ENCODE measurements around the gene ARHGAP6. TPM values are rescaled to one million over a fixed set of nuclear protein-coding genes. Genes with fewer than 3 reads are reported as not detected.
A peak's percentile ranks its signal among the peaks of the same experiment; 100 is the strongest.
"Not testable (repeated sequence)": the region's sequence is repeated elsewhere in the genome, so short reads cannot be mapped to it uniquely, and the experiment has no call there.

The ARHGAP6 gene
- polyA plus RNA-seq, 1 donor, result 15.0 TPM

GRCh38 chrX:11648705-11649519, 16.8 kb downstream of the ARHGAP6 start:
- DNase-seq, result no peak

GRCh38 chrX:11647138-11647537, 18.6 kb downstream of the ARHGAP6 start:
- no peak for DNase-seq

DNA sequence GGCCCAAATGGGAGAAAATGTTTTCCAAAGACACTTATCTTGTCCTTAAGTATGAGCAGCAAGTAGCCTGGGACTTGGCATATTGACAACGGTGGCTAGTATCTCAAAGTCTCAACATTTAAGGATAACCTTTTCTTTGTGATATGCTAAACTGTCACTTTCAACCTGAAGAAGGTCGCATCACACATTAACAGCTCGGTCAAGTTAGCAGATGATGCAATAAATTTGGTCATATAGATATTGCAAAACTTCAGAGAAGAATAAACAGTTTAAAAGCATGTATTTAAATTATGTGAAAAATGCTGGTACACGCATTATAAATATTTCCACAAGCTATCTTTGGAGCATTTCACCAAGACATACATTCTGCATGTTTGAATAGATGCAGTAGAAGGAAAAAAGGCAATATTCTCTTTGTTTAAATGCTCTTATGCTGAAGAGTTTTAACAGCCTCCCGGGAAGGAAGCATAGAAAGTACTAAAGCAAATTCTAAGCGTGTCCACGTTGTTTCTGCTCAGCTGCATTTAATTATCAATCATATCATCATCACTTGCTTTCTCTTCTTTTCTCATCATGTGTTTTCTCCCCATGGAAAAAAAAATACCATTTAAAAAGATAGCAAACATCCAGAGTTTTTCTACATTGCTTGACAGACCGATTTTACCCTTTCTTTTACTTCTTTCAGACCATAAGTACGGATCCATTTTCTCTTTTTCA, 24.2 kb downstream of the ARHGAP6 start:
- no peak for DNase-seq

GRCh38 chrX:11640089-11640488, 25.6 kb downstream of the ARHGAP6 start:
- no peak for DNase-seq

DNA sequence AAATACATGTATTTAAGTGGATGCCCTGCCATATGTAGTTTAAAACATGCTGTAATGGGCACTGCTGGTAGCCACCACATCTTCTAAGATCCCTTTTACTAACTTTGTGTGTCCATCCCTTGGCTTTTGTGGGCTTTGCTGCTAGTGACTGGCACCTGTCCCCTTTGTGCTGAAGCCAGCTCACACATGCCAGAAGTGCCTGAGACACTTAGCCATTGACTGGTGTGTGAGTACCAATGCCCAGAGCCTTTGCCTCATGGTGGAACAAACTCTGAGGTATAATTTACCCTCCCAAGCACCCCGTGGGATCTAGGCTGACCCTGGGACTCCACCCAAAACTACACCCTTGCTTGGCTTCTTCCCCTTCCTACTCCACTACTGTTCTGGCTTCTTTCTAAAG, 33.0 kb downstream of the ARHGAP6 start:
- no peak for DNase-seq

- no peak for DNase-seq
Measured at GRCh38 chrX:11629593-11630211, 36.0 kb downstream of the ARHGAP6 start.

DNA sequence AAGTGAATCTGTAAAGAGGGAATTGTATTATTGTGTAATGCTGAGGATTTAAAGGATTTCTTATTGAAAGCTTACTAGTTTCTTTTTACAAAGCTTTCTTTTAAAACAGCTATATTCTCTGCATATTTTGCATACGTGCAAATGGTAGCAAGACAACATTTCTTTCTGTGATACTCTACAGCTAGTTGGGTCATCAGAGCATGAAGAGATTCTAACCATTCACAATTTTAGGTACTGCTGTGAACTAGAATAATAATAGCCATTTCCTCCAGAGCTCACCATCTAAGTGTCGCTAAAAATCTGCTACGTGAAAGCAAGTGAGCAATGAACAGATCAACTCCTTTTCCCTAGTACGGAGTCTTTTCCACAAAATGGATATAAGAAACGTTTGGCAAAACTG, 37.3 kb downstream of the ARHGAP6 start:
- no peak for DNase-seq

DNA sequence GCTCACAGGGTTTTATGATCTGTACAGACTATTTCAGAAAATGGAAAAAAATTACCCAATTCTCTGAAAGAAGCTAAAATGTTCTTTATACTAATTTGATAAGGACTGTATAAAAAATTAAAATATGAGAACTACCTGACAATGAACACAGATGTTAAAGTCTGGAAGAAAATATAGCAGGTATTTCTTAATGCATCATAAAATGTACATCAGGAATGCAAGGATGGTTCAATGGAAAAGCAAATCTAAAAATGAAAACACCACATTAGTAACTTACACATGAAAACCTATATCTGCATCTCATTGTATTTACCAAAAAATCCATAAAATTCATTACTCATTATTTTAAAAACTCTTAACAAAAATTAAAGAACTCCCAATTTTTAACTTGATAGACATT, 39.4 kb downstream of the ARHGAP6 start:
- DNase-seq, result no peak

DNA sequence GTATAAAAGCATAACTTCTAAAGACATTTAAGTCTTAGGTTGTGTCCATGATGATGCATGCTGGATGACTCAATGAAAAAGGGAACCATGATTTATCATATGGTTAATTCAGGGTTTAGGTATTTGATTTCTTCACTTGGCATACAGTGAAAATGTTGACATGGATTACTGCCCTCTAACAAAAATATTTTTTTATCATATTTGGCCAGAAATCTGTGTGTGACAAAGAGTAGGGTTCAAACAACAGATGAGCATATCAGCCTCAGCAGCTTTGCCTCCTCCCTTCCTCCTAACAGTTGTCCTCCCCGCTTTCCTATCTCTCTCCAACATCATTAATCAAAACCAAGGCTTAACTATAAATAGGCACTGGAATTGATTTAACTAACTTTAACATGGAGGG, 46.3 kb downstream of the ARHGAP6 start:
- DNase-seq, result no peak

- DNase-seq, result not testable (repeated sequence)
Measured at GRCh38 chrX:11614253-11614652, 51.5 kb downstream of the ARHGAP6 start.

- no peak for DNase-seq
Measured at GRCh38 chrX:11611965-11612364, 53.8 kb downstream of the ARHGAP6 start.

DNA sequence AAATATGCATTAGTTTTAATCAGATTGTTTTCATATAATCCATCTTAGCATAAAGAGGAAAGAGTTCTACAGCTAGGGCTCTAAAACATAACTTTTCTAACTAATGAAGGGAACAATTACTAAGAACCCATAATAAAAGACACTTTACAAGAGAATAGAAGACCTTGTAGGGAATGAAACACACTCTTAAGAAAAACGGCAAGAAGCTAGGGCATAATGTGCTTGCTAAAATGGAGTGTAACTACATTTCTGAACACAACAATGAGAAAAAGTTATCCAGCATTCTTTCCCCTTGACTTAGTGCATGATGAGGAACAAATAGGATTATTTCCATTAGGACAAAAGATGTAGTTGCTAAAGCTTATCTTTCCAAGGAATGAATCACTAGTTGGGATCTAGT, 54.6 kb downstream of the ARHGAP6 start:
- no peak for DNase-seq

DNA sequence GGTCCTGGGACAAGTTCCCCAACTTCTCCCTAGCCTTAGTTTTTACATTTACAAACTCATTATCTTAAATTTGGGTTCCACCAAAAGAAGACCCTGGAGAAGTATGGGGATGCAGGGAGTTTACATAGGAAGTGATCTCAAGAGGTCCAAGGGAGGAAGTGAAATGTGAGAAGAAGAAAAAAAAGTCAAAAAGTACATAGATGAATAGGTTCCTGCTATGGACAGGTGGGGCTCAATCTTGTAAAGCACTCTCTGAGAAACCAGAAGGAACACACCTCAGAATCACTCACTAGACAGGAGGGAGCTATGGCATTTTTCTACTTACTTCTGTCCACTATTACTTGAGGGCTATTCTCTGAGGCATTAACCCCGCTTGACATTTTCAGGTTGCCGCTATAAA, 56.6 kb downstream of the ARHGAP6 start:
- no peak for DNase-seq

- DNase-seq, result no peak
Measured at GRCh38 chrX:11606408-11606807, 59.3 kb downstream of the ARHGAP6 start.

GRCh38 chrX:11600578-11600977, 65.1 kb downstream of the ARHGAP6 start:
- no peak for DNase-seq

GRCh38 chrX:11597479-11597878, 68.2 kb downstream of the ARHGAP6 start:
- DNase-seq, result no peak

DNA sequence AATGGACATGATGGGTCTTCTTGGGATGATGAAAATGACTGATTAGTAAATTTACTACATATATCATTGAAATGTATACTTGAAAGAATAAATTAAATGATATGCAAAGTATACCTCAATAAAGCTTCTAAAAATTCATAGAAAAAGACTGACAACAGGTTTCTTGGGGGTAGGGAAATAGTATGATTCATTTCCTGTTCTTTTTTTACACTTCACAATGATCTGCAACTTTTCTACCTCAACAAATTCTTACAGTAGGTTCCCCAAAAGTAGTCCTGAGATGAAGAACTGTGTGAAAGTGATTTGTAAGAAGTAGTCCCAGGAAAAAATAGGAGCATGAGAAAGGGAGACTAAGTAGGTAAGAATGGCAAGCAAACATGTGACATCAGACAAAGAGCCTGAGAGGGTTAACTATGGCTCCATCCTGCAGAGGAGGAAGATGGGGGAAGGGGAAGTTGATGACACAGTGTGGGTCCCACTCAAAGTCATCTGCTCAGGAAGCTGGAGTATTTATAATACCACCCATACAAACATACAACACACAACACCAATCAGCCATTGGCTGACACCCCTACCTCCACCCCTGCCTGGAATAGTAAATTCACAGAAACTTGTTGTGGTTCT, 73.9 kb downstream of the ARHGAP6 start:
- no peak for DNase-seq

GRCh38 chrX:11589641-11590040, 76.1 kb downstream of the ARHGAP6 start:
- DNase-seq, result peak; percentile 33

DNA sequence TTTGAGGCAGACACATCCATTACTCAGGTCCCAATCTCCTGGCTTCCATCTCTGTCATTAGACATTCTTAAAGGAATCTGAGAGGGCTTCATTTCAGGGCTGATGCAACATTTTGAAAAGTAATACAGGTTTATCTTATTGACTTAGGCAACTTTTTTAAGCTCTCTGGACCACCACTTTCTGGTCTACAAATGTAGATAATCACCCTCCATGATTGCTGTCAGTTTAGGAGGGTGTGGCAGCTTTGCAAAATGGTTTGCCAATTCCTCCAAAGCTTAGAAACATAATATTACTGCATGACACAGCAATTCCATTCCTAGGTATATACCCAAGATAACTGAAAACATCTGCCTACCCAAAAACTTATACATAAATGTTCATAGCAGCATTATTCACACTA, 77.6 kb downstream of the ARHGAP6 start:
- DNase-seq, result no peak

GRCh38 chrX:11585174-11585573, 80.5 kb downstream of the ARHGAP6 start:
- DNase-seq, result no peak

GRCh38 chrX:11580789-11581188, 84.9 kb downstream of the ARHGAP6 start:
- DNase-seq, result no peak

Measured in left kidney (tissue), 2 donors.